Fibroblast of lung (primary cell): ENCODE results near the gene DNAJB13.

ENCODE experiments used
- EZH2 ChIP-seq: IDR thresholded peaks from 2 replicates; pipeline ENCODE4 v1.5.1; 2012; ENCODE audit warnings: low read length, control low read depth, mild to moderate bottlenecking; ENCODE audit errors: missing control alignments
- TF ChIP-seq, protein P1 (sequence below), 2 donors: IDR thresholded peaks in 1 of 2; conservative IDR thresholded peaks in 1 of 2; 1 replicate in 1 of 2; 2 replicates in 1 of 2; pipeline ENCODE4 v1.5.1; 2011 to 2012; ENCODE audit warnings: low read length in 2 of 2, control low read depth in 1 of 2, inconsistent platforms in 1 of 2, low read depth in 1 of 2, mild to moderate bottlenecking in 1 of 2

- TF ChIP-seq, protein P1, sequence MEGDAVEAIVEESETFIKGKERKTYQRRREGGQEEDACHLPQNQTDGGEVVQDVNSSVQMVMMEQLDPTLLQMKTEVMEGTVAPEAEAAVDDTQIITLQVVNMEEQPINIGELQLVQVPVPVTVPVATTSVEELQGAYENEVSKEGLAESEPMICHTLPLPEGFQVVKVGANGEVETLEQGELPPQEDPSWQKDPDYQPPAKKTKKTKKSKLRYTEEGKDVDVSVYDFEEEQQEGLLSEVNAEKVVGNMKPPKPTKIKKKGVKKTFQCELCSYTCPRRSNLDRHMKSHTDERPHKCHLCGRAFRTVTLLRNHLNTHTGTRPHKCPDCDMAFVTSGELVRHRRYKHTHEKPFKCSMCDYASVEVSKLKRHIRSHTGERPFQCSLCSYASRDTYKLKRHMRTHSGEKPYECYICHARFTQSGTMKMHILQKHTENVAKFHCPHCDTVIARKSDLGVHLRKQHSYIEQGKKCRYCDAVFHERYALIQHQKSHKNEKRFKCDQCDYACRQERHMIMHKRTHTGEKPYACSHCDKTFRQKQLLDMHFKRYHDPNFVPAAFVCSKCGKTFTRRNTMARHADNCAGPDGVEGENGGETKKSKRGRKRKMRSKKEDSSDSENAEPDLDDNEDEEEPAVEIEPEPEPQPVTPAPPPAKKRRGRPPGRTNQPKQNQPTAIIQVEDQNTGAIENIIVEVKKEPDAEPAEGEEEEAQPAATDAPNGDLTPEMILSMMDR (conservative IDR thresholded peaks at IDR 0.05 in 1 of 2, IDR thresholded peaks at IDR 0.05 in 1 of 2; ENCODE audit: low read depth in 1 of 2, low read length in 2 of 2) = no peak
- TF ChIP-seq EZH2 = no peak
These were observed 52.0 kb downstream of the DNAJB13 start for GRCh38 chr11:74002832-74003231.
